Activated CD4-positive, CD25-positive, alpha-beta regulatory T cell treated with anti-CD3 and anti-CD28 coated beads, Interleukin-2, amount 50 U/mL, for 72 hours (primary cell): ENCODE data around the gene ZCCHC7.
"Not testable (repeated sequence)": the region's sequence is repeated elsewhere in the genome, so short reads cannot be mapped to it uniquely, and the experiment has no call there.

Experiments used
- DNase-seq: peaks from one replicate; pipeline ENCODE4 v3.0.0; 2021

Gene ZCCHC7

GRCh38 chr9:37301042-37301853, 180.9 kb downstream of the ZCCHC7 start:
- no peak for DNase-seq

GRCh38 chr9:37301854-37302172, 181.4 kb downstream of the ZCCHC7 start:
- DNase-seq, result no peak

GRCh38 chr9:37302277-37302676, 181.9 kb downstream of the ZCCHC7 start:
- DNase-seq, result no peak

GRCh38 chr9:37303272-37303671, 182.9 kb downstream of the ZCCHC7 start:
- DNase-seq, result not testable (repeated sequence)

GRCh38 chr9:37309136-37309535, 188.8 kb downstream of the ZCCHC7 start:
- no peak for DNase-seq

- DNase-seq, result no peak
Measured at GRCh38 chr9:37311938-37312708, 191.7 kb downstream of the ZCCHC7 start.

GRCh38 chr9:37324261-37324683, 203.9 kb downstream of the ZCCHC7 start:
- DNase-seq, result no peak

- no peak for DNase-seq
Measured at GRCh38 chr9:37324691-37325490, 204.5 kb downstream of the ZCCHC7 start.

- DNase-seq, result no peak
Measured at GRCh38 chr9:37325778-37326177, 205.4 kb downstream of the ZCCHC7 start.

- DNase-seq, result no peak
Measured at GRCh38 chr9:37327553-37327952, 207.2 kb downstream of the ZCCHC7 start.

GRCh38 chr9:37328556-37329227, 208.3 kb downstream of the ZCCHC7 start:
- no peak for DNase-seq

- DNase-seq, result no peak
Measured at GRCh38 chr9:37329576-37329975, 209.2 kb downstream of the ZCCHC7 start.

- no peak for DNase-seq
Measured at GRCh38 chr9:37331871-37332270, 211.5 kb downstream of the ZCCHC7 start.

GRCh38 chr9:37332578-37332977, 212.2 kb downstream of the ZCCHC7 start:
- no peak for DNase-seq

GRCh38 chr9:37333288-37333687, 212.9 kb downstream of the ZCCHC7 start:
- no peak for DNase-seq

GRCh38 chr9:37335238-37335637, 214.9 kb downstream of the ZCCHC7 start:
- no peak for DNase-seq

- no peak for DNase-seq
Measured at GRCh38 chr9:37336150-37336549, 215.8 kb downstream of the ZCCHC7 start.

GRCh38 chr9:37337301-37337890, 217.0 kb downstream of the ZCCHC7 start:
- DNase-seq, result no peak

- DNase-seq, result no peak
Measured at GRCh38 chr9:37338218-37338617, 217.8 kb downstream of the ZCCHC7 start.

GRCh38 chr9:37339923-37340322, 219.5 kb downstream of the ZCCHC7 start:
- DNase-seq, result no peak

GRCh38 chr9:37340961-37341360, 220.6 kb downstream of the ZCCHC7 start:
- no peak for DNase-seq

GRCh38 chr9:37341704-37342103, 221.3 kb downstream of the ZCCHC7 start:
- DNase-seq, result no peak

- DNase-seq, result no peak
Measured at GRCh38 chr9:37342493-37342892, 222.1 kb downstream of the ZCCHC7 start.
